ENCODE data around the gene CRYBB1.
A peak's percentile ranks its signal among the peaks of the same experiment; 100 is the strongest.

The CRYBB1 gene

GRCh38 chr22:26606611-26607010, 11.2 kb downstream of the CRYBB1 start:
- DNase-seq (ENCODE audit: low read depth in 2 of 2): no peak

- DNase-seq (ENCODE audit: low read depth in 2 of 2): no peak
Measured at GRCh38 chr22:26604368-26604767, 13.5 kb downstream of the CRYBB1 start.

GRCh38 chr22:26602127-26602526, 15.7 kb downstream of the CRYBB1 start:
- no peak for DNase-seq (ENCODE audit: low read depth in 2 of 2)

- DNase-seq (ENCODE audit: low read depth in 2 of 2): no peak
Measured at GRCh38 chr22:26601726-26602125, 16.1 kb downstream of the CRYBB1 start.

GRCh38 chr22:26599505-26599904, 18.3 kb downstream of the CRYBB1 start:
- DNase-seq (ENCODE audit: low read depth in 2 of 2): no peak

GRCh38 chr22:26597480-26597879, 20.3 kb downstream of the CRYBB1 start:
- DNase-seq (ENCODE audit: low read depth in 2 of 2): no peak

GRCh38 chr22:26597026-26597425, 20.8 kb downstream of the CRYBB1 start:
- no peak for DNase-seq (ENCODE audit: low read depth in 2 of 2)

- DNase-seq (ENCODE audit: low read depth in 2 of 2): no peak
Measured at GRCh38 chr22:26593763-26594162, 24.1 kb downstream of the CRYBB1 start.

- no peak for DNase-seq (ENCODE audit: low read depth in 2 of 2)
Measured at GRCh38 chr22:26592421-26592891, 25.4 kb downstream of the CRYBB1 start.

- DNase-seq (ENCODE audit: low read depth in 2 of 2): peak; percentile 50 to 60
Measured at GRCh38 chr22:26589845-26590736, 27.7 kb downstream of the CRYBB1 start, which contains the start of gene TPST2. TSS of gene TPST2 (minus strand) at chr22:26590132. CDS start at chr22:26541630, 48,502 bp downstream.

GRCh38 chr22:26589367-26589844, 28.4 kb downstream of the CRYBB1 start:
- DNase-seq (ENCODE audit: low read depth in 2 of 2): no peak

- DNase-seq (ENCODE audit: low read depth in 2 of 2): no peak
Measured at GRCh38 chr22:26588729-26589366, 29.0 kb downstream of the CRYBB1 start.

GRCh38 chr22:26587991-26588613, 29.7 kb downstream of the CRYBB1 start:
- no peak for DNase-seq (ENCODE audit: low read depth in 2 of 2)

GRCh38 chr22:26586556-26587325, 31.1 kb downstream of the CRYBB1 start:
- no peak for DNase-seq (ENCODE audit: low read depth in 2 of 2)

- DNase-seq (ENCODE audit: low read depth in 2 of 2): no peak
Measured at GRCh38 chr22:26585104-26585790, 32.6 kb downstream of the CRYBB1 start.

GRCh38 chr22:26584010-26584409, 33.8 kb downstream of the CRYBB1 start:
- DNase-seq (ENCODE audit: low read depth in 2 of 2): no peak

GRCh38 chr22:26581633-26582168, 36.1 kb downstream of the CRYBB1 start:
- DNase-seq (ENCODE audit: low read depth in 2 of 2): no peak

- no peak for DNase-seq (ENCODE audit: low read depth in 2 of 2)
Measured at GRCh38 chr22:26581026-26581425, 36.8 kb downstream of the CRYBB1 start.

- DNase-seq (ENCODE audit: low read depth in 2 of 2): no peak
Measured at GRCh38 chr22:26580240-26580962, 37.4 kb downstream of the CRYBB1 start.

GRCh38 chr22:26579331-26579886, 38.4 kb downstream of the CRYBB1 start:
- no peak for DNase-seq (ENCODE audit: low read depth in 2 of 2)

Measured in activated CD8-positive, alpha-beta memory T cell treated with anti-CD3 and anti-CD28 coated beads for 4 hours (primary cell).